ENCODE measurements around the gene CCBE1. TPM values are rescaled to one million over a fixed set of nuclear protein-coding genes. Genes with fewer than 3 reads are reported as not detected.

Gene CCBE1
- polyA plus RNA-seq, 2 of the 4 experiments (the other 2 are of a cell fraction), result 3.0 to 9.9 TPM

GRCh38 chr18:59699061-59699460, 1.8 kb upstream of the CCBE1 start:
- no peak overlapping the region for H3K4me2 ChIP-seq
- no peak for TF ChIP-seq FOSL2 (IDR thresholded peaks at IDR 0.05)
- no peak for TF ChIP-seq FOSL2 (CRISPR knock-in tag; IDR thresholded peaks at IDR 0.05)
- no peak for TF ChIP-seq TP53 (CRISPR knock-in tag; IDR thresholded peaks at IDR 0.05)
- no peak for TF ChIP-seq HOXB13 (CRISPR knock-in tag; IDR thresholded peaks at IDR 0.05; ENCODE audit: low read depth)
- POLR2A ChIA-PET, result no interaction called here
- H3K4me3 ChIP-seq, result no peak overlapping the region
- no peak overlapping the region for H3K27ac ChIP-seq
- no peak for DNase-seq (ENCODE audit: low read depth in 1 of 2, low spot score in 1 of 2)
- CTCF ChIA-PET, result interaction anchor here (1.4 kb wide), 1 partner anchor 122 kb away, joined by 4 read pairs; no protein-coding TSS in a partner anchor
- WGBS (ENCODE audit: missing lambda C conversion rate), result 83% methylated on average over 1 of the region's 1 CpG
- no peak for FAIRE-seq
- no peak for ATAC-seq
- no peaks in the 10 kb centered on the region for H3K9me3 ChIP-seq
- H3K4me1 ChIP-seq, result 0 out of 3 replicates have a peak, but pooled peaks cover 3% of the 10 kb centered on the region

GRCh38 chr18:59696311-59697235, 650 bp downstream of the CCBE1 start:
- H3K4me3 ChIP-seq, result peak overlapping the region; percentile 64
- H3K4me2 ChIP-seq, result peak overlapping the region; percentile 78
- WGBS (ENCODE audit: missing lambda C conversion rate), result 4% methylated on average over 20 of the region's 79 CpGs
- peak overlapping the region; percentile 72 to 87 for H3K27ac ChIP-seq
- CTCF ChIA-PET, result interaction anchor here (0.6 to 3.0 kb wide), 57 partner anchors 9 to 923 kb away, joined by 3 to 70 read pairs (median 6); no protein-coding TSS in a partner anchor
- FAIRE-seq (no peak), ATAC-seq (peak; percentile 45 to 69; a peak in 5 of 6 replicates), DNase-seq (ENCODE audit: low read depth in 1 of 2, low spot score in 1 of 2) (peak in 1 of 2 experiments; percentile 20)
- H3K4me1 ChIP-seq, result 0 out of 3 replicates have a peak, but pooled peaks cover 3% of the 10 kb centered on the region
- POLR2A ChIA-PET, result interaction anchor here (1.0 to 1.6 kb wide), 4 partner anchors 13 to 127 kb away, joined by 3 to 9 read pairs (median 3); no protein-coding TSS in a partner anchor
- TF ChIP-seq, protein P1, sequence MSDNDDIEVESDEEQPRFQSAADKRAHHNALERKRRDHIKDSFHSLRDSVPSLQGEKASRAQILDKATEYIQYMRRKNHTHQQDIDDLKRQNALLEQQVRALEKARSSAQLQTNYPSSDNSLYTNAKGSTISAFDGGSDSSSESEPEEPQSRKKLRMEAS (IDR thresholded peaks at IDR 0.05), result 0 out of 2 replicates have a peak, but pooled peaks have one; percentile 13
- no peak for TF ChIP-seq ESRRA (IDR thresholded peaks at IDR 0.05; ENCODE audit: borderline replicate concordance, low read length)
- H3K9me3 ChIP-seq, result no peaks in the 10 kb centered on the region

DNA sequence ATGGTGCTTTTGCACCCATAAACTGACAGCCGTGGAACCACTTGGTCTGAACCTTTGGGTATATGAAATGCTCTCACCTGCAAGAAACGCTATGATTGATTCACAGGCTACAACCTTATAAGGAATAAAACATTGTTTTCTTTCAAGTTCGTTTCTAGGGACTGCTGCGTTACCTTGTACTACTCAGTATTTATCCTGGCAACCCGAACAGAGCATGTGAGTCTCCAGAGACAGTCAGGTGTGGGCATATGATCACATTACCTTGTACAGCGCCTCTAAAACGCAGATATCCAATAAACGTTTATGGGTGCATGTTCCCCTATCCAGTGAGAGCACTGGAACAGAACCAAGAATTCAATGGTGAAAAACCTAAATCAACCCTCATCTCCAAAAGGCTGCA, 1.7 kb downstream of the CCBE1 start:
- FAIRE-seq, result no peak
- 77% methylated on average over 8 of the region's 8 CpGs for whole genome bisulfite sequencing (ENCODE audit: missing lambda C conversion rate)
- Histone ChIP-seq H3K27ac (peak overlapping the region in 1 of 2 experiments; percentile 87; a peak in 2 of 6 replicates), H3K4me1 (0 out of 3 replicates have a peak, but pooled peaks cover 3% of the 10 kb centered on the region), H3K9me3 (no peaks in the 10 kb centered on the region), H3K4me2 (peak overlapping the region; percentile 78), H3K4me3 (peak overlapping the region; percentile 64; the same call in 2 of the 3 replicates)
- no peak for ATAC-seq
- DNase-seq (ENCODE audit: low read depth in 1 of 2, low spot score in 1 of 2), result no peak
- TF ChIP-seq CHD2 (IDR thresholded peaks at IDR 0.05; ENCODE audit: low read length, partially characterized antibody), result no peak
- TF ChIP-seq, protein P1 (IDR thresholded peaks at IDR 0.05), result no peak
- TF ChIP-seq JUNB (IDR thresholded peaks at IDR 0.05), result no peak
- TF ChIP-seq CEBPB (IDR thresholded peaks at IDR 0.05), result no peak
- no peak for TF ChIP-seq EP300 (IDR thresholded peaks at IDR 0.05)
- no peak for TF ChIP-seq NFE2L2 (conservative IDR thresholded peaks at IDR 0.05; ENCODE audit: low read length)
- no peak for TF ChIP-seq MAZ (IDR thresholded peaks at IDR 0.05; ENCODE audit: borderline replicate concordance, low read depth, low read length)
- TF ChIP-seq, protein P2, sequence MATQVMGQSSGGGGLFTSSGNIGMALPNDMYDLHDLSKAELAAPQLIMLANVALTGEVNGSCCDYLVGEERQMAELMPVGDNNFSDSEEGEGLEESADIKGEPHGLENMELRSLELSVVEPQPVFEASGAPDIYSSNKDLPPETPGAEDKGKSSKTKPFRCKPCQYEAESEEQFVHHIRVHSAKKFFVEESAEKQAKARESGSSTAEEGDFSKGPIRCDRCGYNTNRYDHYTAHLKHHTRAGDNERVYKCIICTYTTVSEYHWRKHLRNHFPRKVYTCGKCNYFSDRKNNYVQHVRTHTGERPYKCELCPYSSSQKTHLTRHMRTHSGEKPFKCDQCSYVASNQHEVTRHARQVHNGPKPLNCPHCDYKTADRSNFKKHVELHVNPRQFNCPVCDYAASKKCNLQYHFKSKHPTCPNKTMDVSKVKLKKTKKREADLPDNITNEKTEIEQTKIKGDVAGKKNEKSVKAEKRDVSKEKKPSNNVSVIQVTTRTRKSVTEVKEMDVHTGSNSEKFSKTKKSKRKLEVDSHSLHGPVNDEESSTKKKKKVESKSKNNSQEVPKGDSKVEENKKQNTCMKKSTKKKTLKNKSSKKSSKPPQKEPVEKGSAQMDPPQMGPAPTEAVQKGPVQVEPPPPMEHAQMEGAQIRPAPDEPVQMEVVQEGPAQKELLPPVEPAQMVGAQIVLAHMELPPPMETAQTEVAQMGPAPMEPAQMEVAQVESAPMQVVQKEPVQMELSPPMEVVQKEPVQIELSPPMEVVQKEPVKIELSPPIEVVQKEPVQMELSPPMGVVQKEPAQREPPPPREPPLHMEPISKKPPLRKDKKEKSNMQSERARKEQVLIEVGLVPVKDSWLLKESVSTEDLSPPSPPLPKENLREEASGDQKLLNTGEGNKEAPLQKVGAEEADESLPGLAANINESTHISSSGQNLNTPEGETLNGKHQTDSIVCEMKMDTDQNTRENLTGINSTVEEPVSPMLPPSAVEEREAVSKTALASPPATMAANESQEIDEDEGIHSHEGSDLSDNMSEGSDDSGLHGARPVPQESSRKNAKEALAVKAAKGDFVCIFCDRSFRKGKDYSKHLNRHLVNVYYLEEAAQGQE (IDR thresholded peaks at IDR 0.05), result no peak
- TF ChIP-seq BHLHE40 (IDR thresholded peaks at IDR 0.05; ENCODE audit: low read depth, low read length), result no peak
- TF ChIP-seq HMGXB4 (CRISPR knock-in tag; IDR thresholded peaks at IDR 0.05; ENCODE audit: borderline replicate concordance), result no peak
- TF ChIP-seq HOXB5 (CRISPR knock-in tag; IDR thresholded peaks at IDR 0.05), result no peak
- no peak for TF ChIP-seq JUN (IDR thresholded peaks at IDR 0.05)
- TF ChIP-seq KDM5A (IDR thresholded peaks at IDR 0.05), result no peak
- no peak for TF ChIP-seq PHF8 (IDR thresholded peaks at IDR 0.05; ENCODE audit: borderline replicate concordance, low read depth)
- no peak for TF ChIP-seq HOXA7 (CRISPR knock-in tag; IDR thresholded peaks at IDR 0.05)
- TF ChIP-seq ZSCAN20 (CRISPR knock-in tag; IDR thresholded peaks at IDR 0.05), result no peak
- TF ChIP-seq ZFP36 (IDR thresholded peaks at IDR 0.05; ENCODE audit: borderline replicate concordance, partially characterized antibody), result no peak
- TF ChIP-seq MAFK (IDR thresholded peaks at IDR 0.05; ENCODE audit: partially characterized antibody), result no peak
- POLR2A ChIA-PET, result no interaction called here
- CTCF ChIA-PET, result no interaction called here
